Endothelial cell of umbilical vein (primary cell): ENCODE data around the gene ELMO1. TPM values are rescaled to one million over a fixed set of nuclear protein-coding genes. Genes with fewer than 3 reads are reported as not detected.

Experiments
- BruUV-seq: library from RNA; stranded (reverse); fragments of 400-500 nt; replicated peaks from 2 replicates; lab custom pipeline; 2021; lab: Mats Ljungman, UMichigan
- CTCF ChIA-PET: fragments of 300-600, 350-600 bp; sonication (Branson Sonifier 250); formaldehyde crosslinking; loops from one replicate; lab custom pipeline; 2021; ENCODE audit warnings: antibody characterized with exemption, inconsistent platforms; lab: Charles Lee
- POLR2A ChIA-PET: fragments of 300-600, 350-600 bp; sonication (Branson Sonifier 250); formaldehyde crosslinking; loops from one replicate; lab custom pipeline; 2021; ENCODE audit warnings: antibody characterized with exemption, inconsistent platforms; lab: Charles Lee
- DNase-seq: peaks from one replicate; pipeline ENCODE4 v3.0.0-alpha.2; 2011; ENCODE audit warnings: low read depth, low spot score
- FAIRE-seq: peaks from 2 replicates; lab custom pipeline; 2011; peaks lifted over from hg19 to GRCh38; lab: Jason Lieb, UNC
- H2AFZ ChIP-seq: 2 replicates; pipeline ENCODE4 v1.6.0; 2012; ENCODE audit warnings: low read depth, low read length, control low read depth, inconsistent platforms
- H3K27ac ChIP-seq: 2 replicates; pipeline ENCODE4 v1.5.1; 2011; ENCODE audit warnings: low read depth, mild to moderate bottlenecking, control low read depth, low read length, moderate library complexity; ENCODE audit not compliant: insufficient read depth
- H3K27me3 ChIP-seq, 2 experiments: 2 replicates each; pipeline versions ENCODE4 v1.6.0 to v1.6.1; 2011; ENCODE audit warnings: low read length in 2 of 2, mixed read lengths in 1 of 2; ENCODE audit not compliant: control insufficient read depth in 2 of 2, insufficient read depth in 2 of 2
- H3K36me3 ChIP-seq, 2 experiments: 2 replicates in 1 of 2; 3 replicates in 1 of 2; pipeline ENCODE4 v1.5.1; 2011; ENCODE audit warnings: low read length in 2 of 2, mild to moderate bottlenecking in 1 of 2, moderate library complexity in 1 of 2; ENCODE audit not compliant: control insufficient read depth in 2 of 2, insufficient read depth in 2 of 2; ENCODE audit errors: extremely low read depth in 1 of 2
- H3K4me1 ChIP-seq: 3 replicates; pipeline ENCODE4 v1.5.1; 2011; ENCODE audit warnings: mild to moderate bottlenecking, low read length; ENCODE audit not compliant: control insufficient read depth, insufficient read depth; ENCODE audit errors: extremely low read depth
- H3K4me2 ChIP-seq: 2 replicates; pipeline ENCODE4 v1.6.1; 2011; ENCODE audit warnings: low read length, control low read depth, mixed read lengths; ENCODE audit not compliant: insufficient read depth
- H3K4me3 ChIP-seq, 3 experiments: fragments of 200-600 bp in 1 of 3; sonication (generic), shearing (Covaris generic) in 1 of 3; replicated peaks in 1 of 3; 2 replicates each; pipeline ENCODE4 v1.5.1; 2011 to 2016; ENCODE audit warnings: control low read depth in 3 of 3, low read length in 3 of 3, mild to moderate bottlenecking in 2 of 3, inconsistent platforms in 1 of 3, low read depth in 1 of 3, moderate library complexity in 1 of 3; ENCODE audit not compliant: insufficient read depth in 1 of 3
- H3K79me2 ChIP-seq: 2 replicates; pipeline ENCODE4 v1.6.0; 2012; ENCODE audit warnings: low read length, inconsistent platforms; ENCODE audit not compliant: control insufficient read depth, insufficient read depth
- H3K9ac ChIP-seq: replicated peaks from 2 replicates; pipeline ENCODE3; 2011; ENCODE audit warnings: low read length, control low read depth; ENCODE audit not compliant: insufficient read depth; ENCODE audit errors: extremely low read depth
- H3K9me1 ChIP-seq: replicated peaks from 3 replicates; pipeline ENCODE4 v1.6.0; 2011; ENCODE audit warnings: mild to moderate bottlenecking, low read length; ENCODE audit not compliant: control insufficient read depth, insufficient read depth; ENCODE audit errors: extremely low read depth
- H3K9me3 ChIP-seq: replicated peaks from 2 replicates; pipeline ENCODE4 v1.5.1; 2012; ENCODE audit warnings: low read length, inconsistent platforms; ENCODE audit not compliant: control insufficient read depth, insufficient read depth
- H4K20me1 ChIP-seq: replicated peaks from 2 replicates; pipeline ENCODE3; 2011; ENCODE audit warnings: mild to moderate bottlenecking, low read length; ENCODE audit not compliant: control insufficient read depth, insufficient read depth; ENCODE audit errors: extremely low read depth
- EZH2 ChIP-seq: IDR thresholded peaks from 2 replicates; pipeline ENCODE4 v1.6.1; 2012; ENCODE audit warnings: borderline replicate concordance, low read depth, mild to moderate bottlenecking, moderate library complexity, low read length, inconsistent platforms; ENCODE audit not compliant: severe bottlenecking
- FOS ChIP-seq: IDR thresholded peaks from 2 replicates; pipeline ENCODE4 v1.6.1; 2011; ENCODE audit warnings: mild to moderate bottlenecking, low read length, moderate library complexity, borderline replicate concordance; ENCODE audit not compliant: insufficient read depth
- GATA2 ChIP-seq: IDR thresholded peaks from 2 replicates; pipeline ENCODE4 v1.7.0; 2011; ENCODE audit warnings: low read depth, mild to moderate bottlenecking, moderate library complexity, mixed read lengths, low read length; ENCODE audit not compliant: insufficient read length, insufficient read depth
- JUN ChIP-seq: IDR thresholded peaks from 2 replicates; pipeline ENCODE4 v1.6.1; 2011; ENCODE audit warnings: borderline replicate concordance, low read depth; ENCODE audit not compliant: insufficient read length, insufficient read depth
- MYC ChIP-seq: IDR thresholded peaks from one replicate; pipeline ENCODE4 v1.6.1; 2011; ENCODE audit warnings: mild to moderate bottlenecking, low read depth, low read length
- POLR2A ChIP-seq: IDR thresholded peaks from 2 replicates; pipeline ENCODE4 v1.6.1; 2012; ENCODE audit warnings: low read depth, mild to moderate bottlenecking, control low read depth, low read length
- POLR2AphosphoS5 ChIP-seq: IDR thresholded peaks from 2 replicates; pipeline ENCODE4 v1.6.1; 2012; ENCODE audit warnings: low read depth, mild to moderate bottlenecking, control low read depth, low read length, moderate library complexity; ENCODE audit not compliant: insufficient read depth
- dilution Hi-C: fragments of 300-500 bp; cut with MboI; formaldehyde crosslinking; loops from one replicate; pipeline ENCODE4 v1.15.0; 2019; ENCODE audit warnings: low sequenced_read_pairs; ENCODE audit not compliant: extremely low pct_ligation_motif_present
- intact Hi-C: fragments of 100-400 bp; cut with micrococcal nuclease; formaldehyde crosslinking; loops from one replicate; pipeline ENCODE4 v1.10.0; 2022
- polyA plus RNA-seq, 4 experiments: library from polyadenylated mRNA; depleted of rRNA in 3 of 4; stranded (reverse) in 3 of 4; unstranded in 1 of 4; fragments of >200 nt; gene quantifications; 2 replicates each; pipeline versions ENCODE4 v1.2.1 to v1.2.3, GENCODE V29; 2011 to 2012; ENCODE audit warnings: missing spikeins in 1 of 4
- total RNA-seq: library from RNA; stranded (reverse); gene quantifications from 2 replicates; pipeline ENCODE4 v1.2.3, GENCODE V29; 2021
- TF ChIP-seq, protein P1 (sequence below), 2 donors: IDR thresholded peaks; 1 replicate in 1 of 2; 2 replicates in 1 of 2; pipeline ENCODE4 v1.5.1; 2011; ENCODE audit warnings: low read length in 2 of 2, mild to moderate bottlenecking in 2 of 2, moderate library complexity in 2 of 2, control low read depth in 1 of 2, inconsistent platforms in 1 of 2, low read depth in 1 of 2; ENCODE audit not compliant: insufficient read depth in 1 of 2; ENCODE audit errors: extremely low read depth in 1 of 2
- TF ChIP-seq, protein P2 (sequence below): IDR thresholded peaks from 2 replicates; pipeline ENCODE4 v1.6.1; 2011; ENCODE audit not compliant: insufficient read depth, insufficient read length

ELMO1 gene
- total and polyA plus RNA-seq, 2 donors (not counting 3 experiments of a cell fraction or from before 2014, with no cell fraction given), result 17.0 to 30.6 TPM

DNA sequence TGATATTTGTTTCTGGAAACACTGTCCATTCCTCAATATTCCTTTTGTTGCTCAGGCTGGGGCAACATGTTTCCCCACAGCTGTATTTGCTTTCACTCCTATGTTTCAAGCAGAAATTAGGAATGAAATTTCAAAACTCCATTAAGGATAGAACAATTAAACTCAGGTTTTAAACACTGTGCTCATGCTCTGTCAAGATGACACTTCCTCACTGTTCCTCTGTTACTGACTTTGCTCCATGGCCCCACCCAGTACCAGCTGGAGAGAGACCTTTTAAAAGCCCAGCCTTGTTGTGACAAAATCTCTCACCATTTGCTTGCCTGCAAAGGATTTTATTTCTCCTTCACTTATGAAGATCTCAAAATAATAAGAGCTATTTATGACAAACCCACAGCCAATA is 197.4 kb downstream of the ELMO1 start:
- intact Hi-C loops (no loop called here), dilution Hi-C loops (no loop called here)
- no peak for TF ChIP-seq MYC
- no peak for TF ChIP-seq POLR2AphosphoS5
- TF ChIP-seq, protein P1, sequence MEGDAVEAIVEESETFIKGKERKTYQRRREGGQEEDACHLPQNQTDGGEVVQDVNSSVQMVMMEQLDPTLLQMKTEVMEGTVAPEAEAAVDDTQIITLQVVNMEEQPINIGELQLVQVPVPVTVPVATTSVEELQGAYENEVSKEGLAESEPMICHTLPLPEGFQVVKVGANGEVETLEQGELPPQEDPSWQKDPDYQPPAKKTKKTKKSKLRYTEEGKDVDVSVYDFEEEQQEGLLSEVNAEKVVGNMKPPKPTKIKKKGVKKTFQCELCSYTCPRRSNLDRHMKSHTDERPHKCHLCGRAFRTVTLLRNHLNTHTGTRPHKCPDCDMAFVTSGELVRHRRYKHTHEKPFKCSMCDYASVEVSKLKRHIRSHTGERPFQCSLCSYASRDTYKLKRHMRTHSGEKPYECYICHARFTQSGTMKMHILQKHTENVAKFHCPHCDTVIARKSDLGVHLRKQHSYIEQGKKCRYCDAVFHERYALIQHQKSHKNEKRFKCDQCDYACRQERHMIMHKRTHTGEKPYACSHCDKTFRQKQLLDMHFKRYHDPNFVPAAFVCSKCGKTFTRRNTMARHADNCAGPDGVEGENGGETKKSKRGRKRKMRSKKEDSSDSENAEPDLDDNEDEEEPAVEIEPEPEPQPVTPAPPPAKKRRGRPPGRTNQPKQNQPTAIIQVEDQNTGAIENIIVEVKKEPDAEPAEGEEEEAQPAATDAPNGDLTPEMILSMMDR (IDR thresholded peaks at IDR 0.05; ENCODE audit: extremely low read depth in 1 of 2, insufficient read depth in 1 of 2, low read depth in 1 of 2, low read length in 2 of 2), result no peak
- no peak for TF ChIP-seq FOS
- no peak for TF ChIP-seq JUN
- no peak for TF ChIP-seq EZH2
- TF ChIP-seq POLR2A, result no peak
- TF ChIP-seq, protein P2, sequence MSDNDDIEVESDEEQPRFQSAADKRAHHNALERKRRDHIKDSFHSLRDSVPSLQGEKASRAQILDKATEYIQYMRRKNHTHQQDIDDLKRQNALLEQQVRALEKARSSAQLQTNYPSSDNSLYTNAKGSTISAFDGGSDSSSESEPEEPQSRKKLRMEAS, result no peak
- TF ChIP-seq GATA2, result no peak
- no peaks in the 10 kb centered on the region for H3K9me1 ChIP-seq
- ChIA-PET POLR2A (interaction anchor here (0.6 kb wide), 1 partner anchor 777 kb away, joined by 4 read pairs; no protein-coding TSS in a partner anchor), CTCF (interaction anchor here (0.9 to 1.2 kb wide), 2 partner anchors 198 to 583 kb away, joined by 3 read pairs; no protein-coding TSS in a partner anchor)
- H2AFZ ChIP-seq, result no peak overlapping the region
- H3K79me2 ChIP-seq, result no peaks in the 10 kb centered on the region
- H3K9ac ChIP-seq, result no peak overlapping the region
- no peak overlapping the region for H3K4me3 ChIP-seq
- H3K27ac ChIP-seq, result no peak overlapping the region
- no peaks in the 10 kb centered on the region for H3K4me1 ChIP-seq
- H3K4me2 ChIP-seq, result no peak overlapping the region
- no peaks in the 10 kb centered on the region for H3K9me3 ChIP-seq
- H3K36me3 ChIP-seq, result no peaks in the 10 kb centered on the region
- BruUV-seq, result no TSS peak
- H4K20me1 ChIP-seq, result no peaks in the 10 kb centered on the region
- FAIRE-seq, result no peak
- DNase-seq, result no peak
- no peaks in the 10 kb centered on the region for H3K27me3 ChIP-seq
